G401 (cell line): ENCODE data around the gene WDFY4. TPM values are rescaled to one million over a fixed set of nuclear protein-coding genes. Genes with fewer than 3 reads are reported as not detected.
A peak's percentile ranks its signal among the peaks of the same experiment; 100 is the strongest.

Source experiments
- DNase-seq: peaks from one replicate; pipeline ENCODE4 v3.0.0-alpha.2; 2015; ENCODE audit warnings: low spot score
- in situ Hi-C: cut with HindIII; loops from 2 replicates; pipeline ENCODE4 v1.10.0; 2016; ENCODE audit warnings: low sequenced_read_pairs, mixed read lengths
- total RNA-seq: library from RNA; depleted of rRNA; stranded (reverse); fragments of >200 nt; shearing (Covaris generic); gene quantifications from 2 replicates; pipeline ENCODE4 v1.2.3, GENCODE V29; 2014

Gene WDFY4
- total RNA-seq, 1 experiment from 2014 or later, result not detected

- in situ Hi-C loops, result no loop called here
- no peak for DNase-seq
These were observed 149.0 kb downstream of the WDFY4 start for GRCh38 chr10:48833674-48834073.

GRCh38 chr10:48834189-48834965 lies 149.7 kb downstream of the WDFY4 start:
- no peak for DNase-seq
- in situ Hi-C loops, result no loop called here

GRCh38 chr10:48835781-48836180 lies 151.1 kb downstream of the WDFY4 start:
- in situ Hi-C loops, result no loop called here
- DNase-seq, result no peak

- no peak for DNase-seq
- in situ Hi-C loops, result no loop called here
These were observed 151.9 kb downstream of the WDFY4 start for GRCh38 chr10:48836605-48837004.

- no peak for DNase-seq
- in situ Hi-C loops, result no loop called here
These were observed 154.2 kb downstream of the WDFY4 start for GRCh38 chr10:48838834-48839233.

GRCh38 chr10:48839809-48840679 lies 155.4 kb downstream of the WDFY4 start:
- DNase-seq, result no peak
- in situ Hi-C loops, result no loop called here

- in situ Hi-C loops, result no loop called here
- no peak for DNase-seq
These were observed 157.6 kb downstream of the WDFY4 start for GRCh38 chr10:48842231-48842630.

- in situ Hi-C loops, result no loop called here
- DNase-seq, result no peak
These were observed 158.5 kb downstream of the WDFY4 start for GRCh38 chr10:48843198-48843597.

- DNase-seq, result no peak
- in situ Hi-C loops, result no loop called here
These were observed 159.9 kb downstream of the WDFY4 start for GRCh38 chr10:48844616-48845015.

- in situ Hi-C loops, result no loop called here
- no peak for DNase-seq
These were observed 160.8 kb downstream of the WDFY4 start for GRCh38 chr10:48845512-48845911.

GRCh38 chr10:48847691-48848090 lies 163.0 kb downstream of the WDFY4 start:
- in situ Hi-C loops, result no loop called here
- no peak for DNase-seq

- in situ Hi-C loops, result no loop called here
These were observed 172.2 kb downstream of the WDFY4 start for GRCh38 chr10:48856855-48857254.

GRCh38 chr10:48872234-48872633 lies 187.6 kb downstream of the WDFY4 start:
- no peak for DNase-seq
- in situ Hi-C loops, result no loop called here

More at GRCh38 chr10:48856855-48857254, 172.2 kb downstream of the WDFY4 start:
- no peak for DNase-seq

- no peak for DNase-seq
- in situ Hi-C loops, result no loop called here
These were observed 193.4 kb downstream of the WDFY4 start for GRCh38 chr10:48878091-48878490.

- in situ Hi-C loops, result no loop called here
- DNase-seq, result peak; percentile 82
These were observed 194.8 kb downstream of the WDFY4 start for GRCh38 chr10:48879451-48879850.

GRCh38 chr10:48880016-48880705 lies 195.5 kb downstream of the WDFY4 start:
- peak; percentile 79 for DNase-seq
- in situ Hi-C loops, result no loop called here

GRCh38 chr10:48881937-48882336 lies 197.3 kb downstream of the WDFY4 start:
- DNase-seq, result no peak
- in situ Hi-C loops, result no loop called here

GRCh38 chr10:48882881-48883280 lies 198.2 kb downstream of the WDFY4 start:
- in situ Hi-C loops, result no loop called here

GRCh38 chr10:48883701-48884100 lies 199.0 kb downstream of the WDFY4 start:
- in situ Hi-C loops, result no loop called here
- DNase-seq, result no peak

More at GRCh38 chr10:48882881-48883280, 198.2 kb downstream of the WDFY4 start:
- DNase-seq, result no peak
